CD4-positive, alpha-beta memory T cell (primary cell): ENCODE data around the gene CUL2. TPM values are rescaled to one million over a fixed set of nuclear protein-coding genes. Genes with fewer than 3 reads are reported as not detected.

Source experiments
- CTCF ChIA-PET: fragments of 350-600 bp; sonication (Branson Sonifier 250); formaldehyde crosslinking; loops from one replicate; lab custom pipeline; 2021; ENCODE audit warnings: inconsistent platforms; ENCODE audit not compliant: partially characterized antibody; lab: Charles Lee
- POLR2A ChIA-PET: fragments of 350-600 bp; sonication (Branson Sonifier 250); formaldehyde crosslinking; loops from one replicate; lab custom pipeline; 2021; ENCODE audit not compliant: partially characterized antibody; lab: Charles Lee
- DNase-seq, 5 donors: peaks; one replicate each; pipeline versions ENCODE4 v3.0.0 to v3.0.0-alpha.2; 2020 to 2022; ENCODE audit warnings: mixed read lengths in 1 of 5
- H3K27ac ChIP-seq: one replicate; pipeline ENCODE4 v1.7.0; 2013; ENCODE audit warnings: low read depth, low read length
- H3K27me3 ChIP-seq: 2 replicates; pipeline ENCODE4 v1.7.0; 2013; ENCODE audit warnings: mild to moderate bottlenecking, low read length, moderate library complexity; ENCODE audit not compliant: insufficient read depth
- H3K36me3 ChIP-seq: 2 replicates; pipeline ENCODE4 v1.7.0; 2013; ENCODE audit warnings: mild to moderate bottlenecking, low read length, moderate library complexity; ENCODE audit not compliant: insufficient read depth
- H3K4me1 ChIP-seq: 2 replicates; pipeline ENCODE4 v1.7.0; 2013; ENCODE audit warnings: mild to moderate bottlenecking, low read length, moderate library complexity; ENCODE audit not compliant: insufficient read depth
- H3K4me3 ChIP-seq, 2 donors: one replicate each; pipeline ENCODE4 v1.7.0; 2013; ENCODE audit warnings: low read length in 2 of 2, mild to moderate bottlenecking in 1 of 2
- H3K9me3 ChIP-seq, 2 donors: one replicate each; pipeline ENCODE4 v1.7.0; 2013; ENCODE audit warnings: low read length in 2 of 2, control low read depth in 1 of 2; ENCODE audit not compliant: control insufficient read depth in 1 of 2
- H3K27ac Mint-ChIP-seq, 7 donors: one replicate each; pipeline ENCODE4 v1.8.0; 2020 to 2021; ENCODE audit warnings: mixed read lengths in 7 of 7, mild to moderate bottlenecking in 6 of 7, inconsistent platforms in 3 of 7, moderate library complexity in 3 of 7
- H3K27me3 Mint-ChIP-seq, 2 donors: one replicate each; pipeline ENCODE4 v1.8.0; 2020 to 2021; ENCODE audit warnings: mixed read lengths in 2 of 2
- H3K36me3 Mint-ChIP-seq, 2 donors: one replicate each; pipeline ENCODE4 v1.8.0; 2020 to 2021; ENCODE audit warnings: mixed read lengths in 2 of 2, inconsistent platforms in 1 of 2, mild to moderate bottlenecking in 1 of 2
- H3K4me1 Mint-ChIP-seq, 4 donors: one replicate each; pipeline ENCODE4 v1.8.0; 2020 to 2021; ENCODE audit warnings: mixed read lengths in 4 of 4, mild to moderate bottlenecking in 1 of 4
- H3K4me3 Mint-ChIP-seq, 8 donors: one replicate each; pipeline ENCODE4 v1.8.0; 2020 to 2021; ENCODE audit warnings: mixed read lengths in 8 of 8, mild to moderate bottlenecking in 7 of 8, moderate library complexity in 6 of 8, inconsistent platforms in 3 of 8
- H3K9me3 Mint-ChIP-seq, 8 donors: one replicate each; pipeline ENCODE4 v1.8.0; 2020 to 2021; ENCODE audit warnings: mixed read lengths in 8 of 8, mild to moderate bottlenecking in 5 of 8, inconsistent platforms in 3 of 8, moderate library complexity in 1 of 8
- intact Hi-C: fragments of 100-400 bp; cut with micrococcal nuclease; formaldehyde crosslinking; loops from one replicate; pipeline ENCODE4 v1.15.1; 2023
- polyA plus RNA-seq, 2 donors: library from polyadenylated mRNA; unstranded; fragments of 300-500 nt; fragmentation: Illumina TruSeq; gene quantifications; one replicate each; pipeline ENCODE4 v1.2.3, GENCODE V29; 2021
- total RNA-seq, 2 experiments: library from RNA; stranded (reverse); gene quantifications; one replicate each; pipeline ENCODE4 v1.2.3, GENCODE V29; 2021

Gene CUL2
- total and polyA plus RNA-seq, 4 experiments from 2014 or later, result 22.8 to 37.8 (median 31.5) TPM

DNA sequence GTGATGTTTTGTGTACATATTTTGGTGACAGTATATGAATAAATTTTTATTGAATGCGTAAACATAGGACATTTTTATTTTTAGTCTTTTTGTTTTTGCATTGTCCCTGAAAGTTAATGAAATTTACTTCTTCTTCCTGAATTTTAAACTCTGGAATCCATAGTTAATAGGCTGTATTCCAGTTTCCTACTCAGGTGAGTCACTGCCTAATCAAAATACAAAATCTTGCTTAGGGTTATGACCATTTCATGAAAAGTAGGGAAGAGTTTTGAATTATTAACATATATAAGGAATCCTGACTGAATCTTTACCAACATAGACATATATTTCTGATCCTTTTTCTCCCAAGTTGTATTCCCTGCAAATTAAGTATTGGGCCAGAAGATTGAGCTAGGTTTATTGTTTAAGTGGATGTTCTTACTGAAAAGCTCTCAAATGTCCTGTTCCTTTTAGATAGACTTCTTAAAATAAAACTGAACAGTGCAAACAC lies 39.1 kb upstream of the CUL2 start:
- H3K9me3 Mint-ChIP-seq, result peaks cover 0 to 1% (median 0%) of the 10 kb centered on the region in 8 donors
- H3K4me1 Mint-ChIP-seq, result peaks cover 31 to 81% (median 48%) of the 10 kb centered on the region in 4 donors
- peaks cover 0 to 13% of the 10 kb centered on the region in 2 donors for H3K36me3 Mint-ChIP-seq
- ChIA-PET CTCF (interaction anchor here (15.2 to 15.5 kb wide), 2 partner anchors 65 to 90 kb away, joined by 242 to 377 read pairs; no protein-coding TSS in a partner anchor), POLR2A (interaction anchor here (2.7 to 5.7 kb wide), 2 partner anchors 50 to 67 kb away, joined by 10 to 248 read pairs; no protein-coding TSS in a partner anchor)
- H3K27ac Mint-ChIP-seq, result peak overlapping the region; percentile 25 to 99 (median 96)
- Histone ChIP-seq H3K27ac (peak overlapping the region; percentile 99), H3K27me3 (no peaks in the 10 kb centered on the region), H3K9me3 (no peaks in the 10 kb centered on the region), H3K4me3 (no peak overlapping the region), H3K36me3 (no peaks in the 10 kb centered on the region), H3K4me1 (peaks cover 67% of the 10 kb centered on the region)
- peak overlapping the region; percentile 39 to 94 (median 88) for H3K4me3 Mint-ChIP-seq
- H3K27me3 Mint-ChIP-seq, result no peaks in the 10 kb centered on the region
- no peak for DNase-seq
- intact Hi-C loops, result loop anchor here (10.0 kb wide), 1 partner anchor 316 kb away; no protein-coding TSS in a partner anchor

GRCh38 chr10:35127289-35127891 lies 37.2 kb upstream of the CUL2 start:
- CTCF ChIA-PET, result interaction anchor here (0.9 to 15.5 kb wide), 7 partner anchors 11 to 92 kb away, joined by 3 to 377 read pairs (median 6); no protein-coding TSS in a partner anchor
- Histone ChIP-seq H3K36me3 (no peaks in the 10 kb centered on the region), H3K4me3 (peak overlapping the region; percentile 77 to 95), H3K27me3 (no peaks in the 10 kb centered on the region), H3K4me1 (peaks cover 51% of the 10 kb centered on the region), H3K27ac (peak overlapping the region; percentile 99), H3K9me3 (no peaks in the 10 kb centered on the region)
- POLR2A ChIA-PET, result interaction anchor here (0.7 to 5.7 kb wide), 18 partner anchors 8 to 393 kb away, joined by 3 to 248 read pairs (median 7); partner anchors contain the start of gene CUL2
- Mint-ChIP-seq H3K27ac (peak overlapping the region; percentile 95 to 99 (median 98)), H3K9me3 (peaks cover 0 to 1% (median 0%) of the 10 kb centered on the region in 8 donors), H3K4me1 (peaks cover 22 to 66% (median 37%) of the 10 kb centered on the region in 4 donors), H3K36me3 (peaks cover 0 to 13% of the 10 kb centered on the region in 2 donors), H3K27me3 (no peaks in the 10 kb centered on the region), H3K4me3 (peak overlapping the region; percentile 85 to 94 (median 88))
- intact Hi-C loops, result loop anchor here (1.0 to 10.0 kb wide), 5 partner anchors 22 to 513 kb away; partner anchors contain the start of gene CCNY
- DNase-seq, result peak in 2 of 5 donors; percentile 67 to 74

GRCh38 chr10:35126530-35127288 lies 36.6 kb upstream of the CUL2 start, which contains the start of gene CREM:
Gene CREM, plus strand, starts transcription at chr10:35126846. Its CDS starts 10,990 bp downstream, at chr10:35137836.
- ChIA-PET POLR2A (interaction anchor here (0.6 to 5.7 kb wide), 24 partner anchors 8 to 394 kb away, joined by 3 to 248 read pairs (median 5); partner anchors contain the start of gene CUL2), CTCF (interaction anchor here (0.7 to 15.5 kb wide), 12 partner anchors 8 to 208 kb away, joined by 3 to 377 read pairs (median 6); no protein-coding TSS in a partner anchor)
- H3K4me1 ChIP-seq, result peaks cover 44% of the 10 kb centered on the region
- intact Hi-C loops, result loop anchor here (1.0 to 10.0 kb wide), 7 partner anchors 23 to 514 kb away; partner anchors contain the start of genes CCNY and CUL2
- H3K36me3 ChIP-seq, result no peaks in the 10 kb centered on the region
- H3K4me1 Mint-ChIP-seq, result peaks cover 22 to 59% (median 33%) of the 10 kb centered on the region in 4 donors
- H3K27ac ChIP-seq, result peak within 1 kb of the TSS; percentile 99
- H3K9me3 Mint-ChIP-seq, result peaks cover 0 to 1% (median 0%) of the 10 kb centered on the region in 8 donors
- peak within 1 kb of the TSS; percentile 85 to 94 (median 90) for H3K4me3 Mint-ChIP-seq
- no peaks in the 10 kb centered on the region for H3K9me3 ChIP-seq
- peak within 1 kb of the TSS; percentile 77 to 95 for H3K4me3 ChIP-seq
- peaks cover 0 to 13% of the 10 kb centered on the region in 2 donors for H3K36me3 Mint-ChIP-seq
- H3K27me3 ChIP-seq, result no peaks in the 10 kb centered on the region
- H3K27me3 Mint-ChIP-seq, result no peaks in the 10 kb centered on the region
- peak; percentile 98 to 99 (median 99) for DNase-seq
- H3K27ac Mint-ChIP-seq, result peak within 1 kb of the TSS; percentile 95 to 99 (median 98)

GRCh38 chr10:35126062-35126529 lies 36.0 kb upstream of the CUL2 start:
- H3K4me3 ChIP-seq, result peak overlapping the region; percentile 43 to 95
- peaks cover 20 to 53% (median 28%) of the 10 kb centered on the region in 4 donors for H3K4me1 Mint-ChIP-seq

DNA sequence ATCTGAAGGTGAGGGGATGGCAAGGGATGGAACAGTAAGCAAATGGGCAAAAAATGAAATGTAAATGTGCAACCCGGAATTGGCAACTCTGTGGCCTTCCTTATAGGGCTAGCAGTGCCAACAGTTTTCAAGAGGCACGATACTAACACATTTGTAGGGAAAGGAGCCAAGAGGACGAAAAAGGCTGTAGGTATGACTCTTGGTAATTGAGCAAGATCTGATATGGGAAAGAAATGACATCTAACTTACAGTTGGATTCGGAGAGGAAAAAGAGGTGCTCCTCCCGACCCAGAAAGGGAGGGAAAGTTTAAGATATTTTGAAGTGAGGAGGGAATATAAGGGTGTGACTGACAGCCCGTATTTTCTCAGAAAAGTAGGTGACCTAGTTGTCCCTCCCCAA lies 34.4 kb upstream of the CUL2 start:
- Mint-ChIP-seq H3K27ac (peak overlapping the region in 6 of 7 donors; percentile 83 to 97 (median 92)), H3K27me3 (no peaks in the 10 kb centered on the region), H3K36me3 (peaks cover 0 to 13% of the 10 kb centered on the region in 2 donors), H3K4me1 (peaks cover 10 to 42% (median 19%) of the 10 kb centered on the region in 4 donors), H3K4me3 (peak overlapping the region in 3 of 8 donors; percentile 11 to 43 (median 14)), H3K9me3 (peaks cover 0 to 1% (median 0%) of the 10 kb centered on the region in 8 donors)
- Histone ChIP-seq H3K4me1 (peaks cover 24% of the 10 kb centered on the region), H3K4me3 (no peak overlapping the region), H3K36me3 (no peaks in the 10 kb centered on the region), H3K27me3 (no peaks in the 10 kb centered on the region), H3K27ac (no peak overlapping the region), H3K9me3 (no peaks in the 10 kb centered on the region)
- POLR2A ChIA-PET, result interaction anchor here (5.7 kb wide), 1 partner anchor 72 kb away, joined by 248 read pairs; no protein-coding TSS in a partner anchor
- intact Hi-C loops, result loop anchor here (10.0 kb wide), 1 partner anchor 320 kb away; no protein-coding TSS in a partner anchor
- CTCF ChIA-PET, result interaction anchor here (15.2 to 15.5 kb wide), 2 partner anchors 70 to 95 kb away, joined by 242 to 377 read pairs; no protein-coding TSS in a partner anchor
- DNase-seq, result no peak

More at GRCh38 chr10:35126062-35126529, 36.0 kb upstream of the CUL2 start:
- H3K27ac ChIP-seq, result peak overlapping the region; percentile 99
- POLR2A ChIA-PET, result interaction anchor here (0.7 to 5.7 kb wide), 16 partner anchors 11 to 394 kb away, joined by 3 to 248 read pairs (median 7); partner anchors contain the start of gene CUL2
- H3K27me3 ChIP-seq, result no peaks in the 10 kb centered on the region
- peak overlapping the region; percentile 95 to 99 (median 98) for H3K27ac Mint-ChIP-seq
- intact Hi-C loops, result loop anchor here (1.0 to 10.0 kb wide), 4 partner anchors 36 to 515 kb away; partner anchors contain the start of gene CUL2
- H3K36me3 ChIP-seq, result no peaks in the 10 kb centered on the region
- DNase-seq, result no peak
- no peaks in the 10 kb centered on the region for H3K27me3 Mint-ChIP-seq
- peaks cover 0 to 1% (median 0%) of the 10 kb centered on the region in 8 donors for H3K9me3 Mint-ChIP-seq
- peak overlapping the region; percentile 85 to 94 (median 89) for H3K4me3 Mint-ChIP-seq
- H3K4me1 ChIP-seq, result peaks cover 38% of the 10 kb centered on the region
- H3K36me3 Mint-ChIP-seq, result peaks cover 0 to 13% of the 10 kb centered on the region in 2 donors
- no peaks in the 10 kb centered on the region for H3K9me3 ChIP-seq
- CTCF ChIA-PET, result interaction anchor here (0.7 to 15.5 kb wide), 13 partner anchors 9 to 209 kb away, joined by 3 to 377 read pairs (median 6); no protein-coding TSS in a partner anchor

DNA sequence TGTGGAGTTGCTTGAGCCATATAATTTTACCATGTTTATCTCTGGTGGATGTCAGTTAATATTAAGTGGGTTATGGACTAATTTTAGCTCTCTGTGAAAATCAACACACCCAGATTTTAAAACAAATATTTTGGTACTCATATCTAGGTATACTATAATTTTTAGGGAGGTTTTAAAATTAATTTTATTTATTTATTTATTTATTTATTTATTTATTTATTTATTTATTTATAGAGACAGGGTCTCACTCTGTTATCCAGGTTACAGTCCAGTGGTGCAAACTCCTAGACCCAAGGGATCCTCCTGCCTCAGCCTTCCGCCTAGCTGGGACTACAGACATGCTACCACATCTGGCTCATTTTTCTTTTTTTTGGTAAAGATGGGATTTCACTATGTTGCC lies 29.2 kb upstream of the CUL2 start:
- CTCF ChIA-PET, result interaction anchor here (1.5 to 15.2 kb wide), 9 partner anchors 11 to 525 kb away, joined by 4 to 377 read pairs (median 5); partner anchors contain the start of gene CUL2

More for the DNA sequence above, 29.2 kb upstream of the CUL2 start:
- DNase-seq, result no peak
- Histone ChIP-seq H3K4me1 (no peaks in the 10 kb centered on the region), H3K36me3 (no peaks in the 10 kb centered on the region), H3K9me3 (no peaks in the 10 kb centered on the region), H3K27ac (no peak overlapping the region), H3K4me3 (no peak overlapping the region), H3K27me3 (no peaks in the 10 kb centered on the region)
- intact Hi-C loops, result no loop called here
- H3K4me1 Mint-ChIP-seq, result peaks cover 0 to 2% (median under 1%) of the 10 kb centered on the region in 4 donors
- no peaks in the 10 kb centered on the region for H3K27me3 Mint-ChIP-seq
- no peaks in the 10 kb centered on the region for H3K9me3 Mint-ChIP-seq
- no peak overlapping the region for H3K27ac Mint-ChIP-seq
- POLR2A ChIA-PET, result interaction anchor here (1.4 to 2.1 kb wide), 2 partner anchors 29 to 76 kb away, joined by 5 to 14 read pairs; partner anchors contain the start of gene CUL2
- no peak overlapping the region for H3K4me3 Mint-ChIP-seq
- H3K36me3 Mint-ChIP-seq, result no peaks in the 10 kb centered on the region
